ENCODE results near the gene IRS4.

IRS4 gene

DNA sequence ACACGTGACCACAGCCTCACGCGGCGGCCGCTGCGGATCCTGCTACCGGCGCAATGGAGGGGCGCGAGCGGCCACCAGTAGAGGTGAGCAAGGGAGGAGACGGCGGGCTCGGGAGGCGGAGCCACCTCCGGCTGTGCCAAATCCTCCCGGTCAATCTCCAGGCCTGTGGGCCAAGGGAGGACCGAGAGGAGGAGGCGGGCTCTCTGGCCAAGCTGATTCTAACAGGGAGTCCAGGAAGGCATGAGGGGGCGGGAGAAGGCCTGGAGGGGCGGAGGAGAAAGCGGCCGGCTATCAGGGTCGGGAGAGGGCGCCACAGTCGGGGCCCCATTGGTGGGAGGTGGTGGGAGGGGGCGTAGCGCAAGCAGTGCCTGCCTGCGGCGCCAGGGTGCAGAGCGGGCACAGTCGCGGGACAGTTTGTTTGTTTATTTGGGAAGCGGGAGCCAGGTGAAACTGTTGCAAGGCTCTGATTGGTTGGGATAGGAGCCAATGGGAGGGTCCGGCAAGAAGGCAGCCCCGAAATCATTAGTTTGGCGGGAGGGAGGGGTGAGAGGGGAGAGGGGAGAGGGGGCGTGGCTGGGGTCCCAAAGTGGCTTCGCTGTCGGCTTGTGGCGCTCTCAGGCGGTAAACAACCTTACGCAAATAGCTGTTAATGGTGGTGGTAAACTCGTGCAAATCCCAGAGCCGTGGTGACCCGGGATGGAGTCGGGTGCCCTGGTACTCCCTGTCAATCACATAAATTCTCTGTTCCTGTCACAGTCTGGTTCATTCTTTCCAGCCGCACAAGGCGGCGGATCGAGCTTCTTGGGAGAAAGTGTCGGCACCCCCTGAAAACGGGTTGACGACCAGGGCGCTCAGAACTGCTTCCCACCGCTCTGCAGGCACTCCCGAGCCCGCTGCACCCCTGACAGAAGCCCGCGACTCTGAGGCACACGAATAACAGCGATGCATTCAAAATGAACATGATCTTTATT is at the start of gene IRS4:
TSS of gene IRS4 (minus strand) at position 55 of the 971 bp plus-strand sequence.
- DNase-seq (ENCODE audit: low read depth in 2 of 3, low spot score in 1 of 3), result no peak

DNA sequence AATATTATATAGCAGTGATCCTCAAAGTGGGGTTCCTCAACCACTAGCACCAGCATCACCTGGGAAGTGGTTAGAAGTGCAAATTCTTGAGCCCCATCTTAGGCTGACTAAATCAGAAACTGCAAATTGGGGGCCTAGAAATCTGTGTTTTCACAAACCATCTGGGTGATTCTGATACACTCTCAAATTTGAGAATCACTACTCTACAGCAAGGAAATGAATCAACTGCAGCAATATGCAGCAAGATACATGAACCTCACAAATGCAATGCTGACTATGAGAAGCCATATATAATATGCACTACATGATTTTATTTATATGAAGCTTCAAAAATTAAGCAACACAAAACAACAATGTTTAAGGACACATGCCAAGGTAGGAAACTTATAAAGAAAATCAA is 36.2 kb upstream of the IRS4 start:
- DNase-seq (ENCODE audit: low read depth in 2 of 3, low spot score in 1 of 3), result no peak

DNA sequence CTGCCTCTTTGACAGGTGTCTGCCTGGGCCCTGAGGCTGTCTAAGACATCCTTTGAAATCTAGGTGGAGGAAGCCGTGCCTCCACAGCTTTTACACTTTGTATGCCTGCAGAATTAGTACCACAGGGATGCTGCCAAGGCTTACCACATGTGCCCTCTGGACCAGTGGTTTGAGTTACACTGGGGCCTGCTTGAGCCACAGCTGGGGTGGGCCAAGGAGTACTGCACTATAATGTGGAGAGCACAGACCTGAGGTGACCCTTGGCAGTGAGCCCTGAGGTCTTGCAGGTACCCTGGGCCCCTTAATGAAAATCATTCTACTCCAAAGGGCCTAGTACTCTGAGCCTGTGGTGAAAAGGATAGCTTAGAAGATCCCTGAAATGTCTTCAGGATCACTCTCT is 27.2 kb upstream of the IRS4 start:
- no peak for DNase-seq (ENCODE audit: low read depth in 2 of 3, low spot score in 1 of 3)

DNA sequence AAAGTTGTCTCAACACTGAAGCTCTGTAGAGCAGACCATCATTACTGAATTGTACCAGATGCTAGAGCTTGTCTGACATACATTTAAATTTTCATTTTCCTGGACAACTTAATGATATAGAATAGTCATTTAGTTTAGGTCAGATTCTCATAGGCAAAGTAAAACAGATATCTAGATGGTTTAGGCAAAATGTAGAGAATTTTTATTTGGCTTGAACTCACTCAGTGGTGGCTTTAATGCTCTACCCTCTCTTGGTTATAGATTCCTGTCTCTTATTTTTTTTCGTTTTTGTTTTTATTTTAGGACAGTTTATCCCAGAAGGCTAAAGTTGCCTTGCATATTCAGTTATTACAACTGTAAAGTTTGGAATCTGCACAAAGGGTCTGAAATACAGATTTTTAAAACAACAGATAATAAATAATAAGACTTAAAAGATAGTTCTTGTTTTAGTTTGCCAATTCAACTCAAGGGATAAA is 4.0 kb upstream of the IRS4 start:
- DNase-seq (ENCODE audit: low read depth in 2 of 3, low spot score in 1 of 3), result no peak

DNA sequence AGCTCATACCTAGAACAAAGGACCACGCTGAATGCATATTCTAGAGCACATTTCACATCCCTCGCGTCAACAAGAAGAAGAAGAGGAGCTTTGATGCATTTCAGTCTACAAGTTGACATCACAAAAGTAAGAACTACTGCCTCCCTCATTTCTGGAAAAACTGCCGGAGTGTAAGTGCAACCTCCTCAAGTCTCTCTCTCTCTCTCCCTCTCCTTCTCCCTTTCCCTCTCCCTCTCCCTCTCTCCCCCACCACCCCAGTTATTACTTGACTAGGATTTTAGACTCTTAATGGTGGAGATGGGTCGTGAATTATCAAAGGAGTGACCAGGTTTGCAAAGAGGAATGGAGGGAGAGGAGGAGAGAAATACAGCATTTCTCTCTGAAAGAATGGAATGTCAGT is 1.4 kb upstream of the IRS4 start:
- no peak for DNase-seq (ENCODE audit: low read depth in 2 of 3, low spot score in 1 of 3)

DNA sequence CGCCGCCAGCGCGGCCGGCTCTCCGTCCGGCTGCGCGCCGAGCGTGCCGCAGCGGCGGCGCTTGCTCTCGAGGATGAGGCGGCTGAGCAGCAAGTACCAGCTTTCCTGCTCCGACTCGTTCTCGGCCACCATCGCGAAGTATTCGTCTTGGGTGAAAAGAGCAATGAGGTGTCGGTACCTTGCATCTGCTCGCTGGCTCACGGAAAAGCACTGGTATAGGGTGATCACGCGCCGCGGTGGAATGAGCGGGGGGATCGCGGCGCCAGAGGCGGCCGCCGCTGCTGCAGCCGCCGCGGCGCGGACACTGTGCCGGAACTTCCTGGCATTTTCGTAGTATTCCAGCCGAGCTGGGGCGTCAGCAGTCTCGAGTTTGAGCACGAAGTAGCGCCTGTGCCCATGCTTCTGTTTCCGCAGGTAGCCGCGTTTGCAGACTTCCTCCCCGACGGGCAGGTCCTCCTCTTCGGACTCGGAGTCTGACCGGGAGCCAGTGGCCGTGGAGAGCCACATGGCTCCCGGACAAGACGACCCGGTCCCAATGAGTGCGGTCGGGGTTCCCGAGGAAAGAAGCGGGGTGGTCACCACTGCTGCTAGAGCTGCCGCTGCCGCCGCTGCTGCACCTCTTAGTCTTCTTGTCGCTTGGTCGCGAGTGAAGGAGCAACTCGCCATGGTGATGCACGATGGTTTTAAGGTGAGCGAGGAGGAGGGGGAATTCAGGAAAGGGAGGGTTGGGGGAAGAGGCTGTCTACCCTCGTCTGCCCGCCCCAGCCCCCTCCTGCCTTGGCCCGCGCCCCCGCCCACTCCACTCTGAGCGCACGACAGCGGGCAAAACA is 469 bp downstream of the IRS4 start:
- no peak for DNase-seq (ENCODE audit: low read depth in 2 of 3, low spot score in 1 of 3)

DNA sequence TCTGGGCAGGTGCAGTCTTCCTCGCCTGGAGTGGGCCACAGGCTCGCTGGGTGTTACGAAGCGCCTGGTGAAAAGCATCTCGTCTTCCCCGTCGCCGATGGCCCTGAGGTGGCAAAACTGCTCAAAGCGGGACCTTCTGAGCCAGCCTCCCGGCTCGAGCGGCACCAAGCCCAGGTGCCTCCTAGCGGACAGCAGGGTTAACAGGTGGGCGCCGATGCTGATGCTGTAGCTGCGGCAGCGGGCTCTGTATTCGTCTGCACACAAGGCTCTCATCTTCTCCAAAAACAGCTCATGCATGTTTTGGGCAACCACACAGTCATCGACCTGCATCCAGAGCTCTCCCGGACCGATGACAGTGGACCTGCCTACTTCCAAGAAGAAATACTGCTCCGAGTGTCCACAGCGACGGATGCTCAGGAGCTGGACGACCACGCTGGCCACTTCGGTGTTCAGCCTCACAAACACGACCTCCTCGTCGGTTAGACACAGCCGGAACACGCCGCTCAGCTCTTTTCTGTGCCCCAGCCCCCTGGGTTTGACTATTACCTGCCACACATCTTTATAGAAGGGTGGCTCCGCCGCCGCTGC is 1.2 kb downstream of the IRS4 start:
- no peak for DNase-seq (ENCODE audit: low read depth in 2 of 3, low spot score in 1 of 3)

DNA sequence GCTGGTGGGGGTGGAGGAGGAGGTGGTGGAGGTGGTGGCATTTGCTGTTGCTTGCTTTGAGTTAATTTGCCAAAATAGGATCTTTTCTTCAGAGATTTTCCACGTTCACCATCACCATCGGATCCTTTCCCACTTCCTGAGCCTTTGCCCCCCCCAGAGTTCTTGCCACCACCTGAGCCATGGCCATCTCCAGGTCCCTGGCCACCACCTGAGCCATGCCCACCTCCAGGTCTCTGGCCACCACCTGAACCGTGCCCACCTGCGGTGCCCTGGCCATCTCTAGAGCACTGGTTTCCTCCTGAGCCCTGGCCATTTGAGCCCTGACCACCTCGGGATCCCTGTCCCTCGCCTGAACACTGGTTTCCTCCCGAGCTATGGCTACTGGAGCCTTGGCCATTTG is 1.9 kb downstream of the IRS4 start:
- no peak for DNase-seq (ENCODE audit: low read depth in 2 of 3, low spot score in 1 of 3)

DNA sequence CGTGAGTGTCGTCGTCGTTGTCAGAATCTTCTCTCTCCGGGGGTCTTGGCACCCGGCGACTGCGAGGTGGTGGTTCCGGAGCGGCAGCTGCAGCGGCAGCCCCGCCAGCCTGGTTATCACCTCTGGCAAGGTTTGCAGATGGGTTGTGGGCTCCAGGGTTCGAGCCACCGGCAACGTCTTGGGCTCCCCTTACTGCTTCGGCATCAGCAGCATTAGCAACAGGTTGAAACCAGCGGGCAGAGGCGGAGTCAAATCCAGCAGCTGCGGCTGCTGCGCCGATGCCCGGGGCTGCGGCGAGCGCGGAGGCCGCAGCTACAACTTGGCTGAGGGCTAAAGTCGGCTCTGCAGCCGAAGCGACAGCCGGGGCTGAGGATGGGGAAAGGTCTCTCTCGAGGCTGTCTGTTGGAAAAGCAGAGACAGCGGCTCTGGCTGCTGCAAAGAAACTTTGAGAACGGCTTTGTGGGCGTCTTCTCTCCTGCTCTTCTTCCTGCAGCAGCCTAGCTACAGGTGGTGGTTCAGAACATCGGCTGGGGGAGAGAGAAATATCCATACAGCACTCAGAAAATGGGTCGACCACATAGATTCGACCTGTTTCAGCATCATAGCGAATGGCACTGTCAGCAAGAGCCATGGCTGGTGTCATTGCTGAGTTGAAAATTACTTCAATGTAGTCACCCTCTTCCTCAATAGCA is 3.6 kb downstream of the IRS4 start:
- DNase-seq (ENCODE audit: low read depth in 2 of 3, low spot score in 1 of 3), result no peak

DNA sequence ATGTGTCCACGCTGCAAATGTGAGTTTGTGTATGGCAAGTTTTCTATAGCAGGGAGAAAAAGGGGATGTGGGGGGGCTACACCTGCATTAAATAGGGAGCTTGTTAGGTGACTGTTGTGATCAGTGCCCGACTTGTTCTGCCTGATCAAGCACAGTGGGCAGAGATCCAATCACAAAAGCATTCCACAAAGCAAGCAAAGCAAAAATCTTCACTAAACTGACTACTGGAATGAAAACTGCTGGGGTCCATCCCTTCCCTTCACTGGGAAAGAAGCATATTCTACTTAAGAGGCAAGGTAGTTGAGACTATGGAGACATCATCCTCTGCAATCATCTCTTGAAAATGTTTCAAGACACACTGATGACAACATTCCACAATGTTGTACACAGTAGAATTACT is 5.2 kb downstream of the IRS4 start:
- DNase-seq (ENCODE audit: low read depth in 2 of 3, low spot score in 1 of 3), result no peak

DNA sequence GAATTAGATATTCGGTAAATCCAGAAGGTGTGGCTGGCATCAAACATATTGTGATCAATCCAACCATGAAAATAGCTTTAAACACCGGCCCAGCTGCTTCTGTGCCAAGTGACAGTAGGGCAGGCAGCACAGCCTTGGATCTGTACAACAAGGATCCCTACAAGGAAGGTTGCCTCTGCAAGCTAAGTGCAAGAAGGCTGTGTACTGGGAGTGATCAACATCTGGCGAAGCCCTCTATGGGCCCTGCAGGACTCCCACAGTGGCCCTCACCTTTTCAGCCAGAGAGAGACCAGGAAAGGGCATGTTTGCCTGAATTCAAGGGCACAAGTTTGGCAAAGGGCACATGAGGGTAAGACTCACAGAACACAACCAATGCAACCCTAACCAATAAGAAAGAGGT is 9.6 kb downstream of the IRS4 start:
- no peak for DNase-seq (ENCODE audit: low read depth in 2 of 3, low spot score in 1 of 3)

DNA sequence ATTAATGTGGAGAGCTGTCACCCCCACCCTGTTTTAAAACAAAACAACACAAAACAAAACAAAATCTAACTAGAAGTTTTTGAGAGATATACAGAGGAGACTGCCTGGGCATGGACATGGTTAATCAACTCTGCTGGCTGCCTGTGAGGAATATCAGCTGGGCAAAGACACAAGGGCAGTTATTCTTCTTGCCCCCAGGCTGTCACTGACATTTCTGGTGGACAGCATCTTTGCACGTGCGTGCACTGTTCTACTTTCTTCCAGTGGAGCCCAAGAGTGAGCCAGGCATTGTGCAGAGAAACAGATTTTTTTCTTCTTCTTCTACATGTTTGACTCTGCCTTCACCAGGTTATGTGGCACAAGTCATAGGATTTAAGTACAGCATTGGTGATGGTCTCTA is 13.8 kb downstream of the IRS4 start:
- DNase-seq (ENCODE audit: low read depth in 2 of 3, low spot score in 1 of 3), result no peak

DNA sequence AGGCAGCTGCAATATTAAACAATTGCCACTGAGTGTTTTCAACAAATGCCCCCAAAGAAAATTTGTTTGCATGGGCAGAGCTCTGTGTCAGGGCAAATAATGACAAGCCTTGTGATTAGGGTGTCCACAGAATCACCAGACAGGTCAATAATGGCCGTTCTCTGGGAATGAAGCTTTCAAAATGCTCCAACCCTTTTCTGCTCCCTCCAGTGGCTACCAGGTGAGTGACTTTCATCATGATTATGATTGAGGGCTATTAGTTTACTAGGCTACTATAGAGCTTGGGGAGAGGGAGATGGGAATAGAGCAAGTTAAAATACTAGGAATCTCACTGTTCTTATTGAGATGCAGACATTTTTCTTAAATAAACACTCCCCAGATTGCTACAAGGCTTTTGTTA is 23.5 kb downstream of the IRS4 start:
- no peak for DNase-seq (ENCODE audit: low read depth in 2 of 3, low spot score in 1 of 3)

DNA sequence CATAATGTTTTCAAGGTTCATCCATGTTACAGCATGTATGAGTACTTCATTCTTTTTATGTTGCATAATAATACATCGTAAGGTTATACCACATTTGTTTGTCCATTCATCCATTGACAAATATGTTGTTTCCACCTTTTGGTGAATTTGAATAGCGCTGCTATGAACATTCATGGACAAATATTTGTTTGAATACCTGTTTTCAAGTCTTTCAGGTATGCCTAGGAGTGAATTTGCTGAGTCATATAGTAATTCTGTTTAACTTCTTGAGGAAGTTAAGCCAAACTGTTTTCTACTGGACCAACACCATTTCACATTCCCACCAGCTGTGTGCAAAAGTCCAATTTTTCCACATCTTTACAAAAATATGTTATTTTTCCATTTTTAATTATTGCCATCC is 31.5 kb downstream of the IRS4 start:
- no peak for DNase-seq (ENCODE audit: low read depth in 2 of 3, low spot score in 1 of 3)

DNA sequence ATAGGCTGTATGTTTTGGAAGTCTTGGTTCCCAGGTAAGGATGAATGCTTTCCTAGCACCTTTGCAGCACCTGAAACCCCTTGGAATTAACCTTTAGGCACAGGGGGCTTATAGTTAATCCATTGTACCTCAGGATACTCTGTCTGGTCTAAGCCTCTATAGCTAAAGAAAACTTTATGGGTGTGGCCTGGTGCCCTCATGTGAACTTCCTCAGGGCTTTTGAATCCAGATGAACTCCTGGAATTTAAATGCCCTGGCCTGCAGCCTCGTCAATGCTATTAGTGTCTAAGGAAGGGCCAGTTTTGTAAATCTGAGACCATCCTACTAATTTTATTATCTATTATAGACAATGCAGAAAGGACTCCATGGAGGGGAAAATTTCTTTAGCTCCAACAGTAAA is 33.8 kb downstream of the IRS4 start:
- no peak for DNase-seq (ENCODE audit: low read depth in 2 of 3, low spot score in 1 of 3)

DNA sequence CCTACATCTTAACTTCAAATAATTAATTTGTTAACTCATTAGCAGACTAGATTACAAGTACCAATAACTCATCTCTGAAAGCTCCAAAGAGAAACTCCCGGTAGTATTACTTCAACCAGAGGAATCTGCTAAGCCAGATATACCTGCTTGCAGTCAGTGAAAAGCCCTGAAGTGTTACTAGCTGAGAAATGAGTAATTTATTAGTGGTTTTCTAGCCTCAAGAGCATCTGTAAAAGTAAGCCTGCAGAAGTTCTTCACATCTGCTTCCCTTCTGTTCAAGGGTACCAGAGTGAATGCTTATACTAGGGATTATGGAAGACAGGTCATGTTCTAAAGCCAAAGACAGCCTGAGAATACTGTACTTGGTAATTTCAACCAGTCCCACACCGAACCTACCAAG is 34.7 kb downstream of the IRS4 start:
- DNase-seq (ENCODE audit: low read depth in 2 of 3, low spot score in 1 of 3), result no peak

DNA sequence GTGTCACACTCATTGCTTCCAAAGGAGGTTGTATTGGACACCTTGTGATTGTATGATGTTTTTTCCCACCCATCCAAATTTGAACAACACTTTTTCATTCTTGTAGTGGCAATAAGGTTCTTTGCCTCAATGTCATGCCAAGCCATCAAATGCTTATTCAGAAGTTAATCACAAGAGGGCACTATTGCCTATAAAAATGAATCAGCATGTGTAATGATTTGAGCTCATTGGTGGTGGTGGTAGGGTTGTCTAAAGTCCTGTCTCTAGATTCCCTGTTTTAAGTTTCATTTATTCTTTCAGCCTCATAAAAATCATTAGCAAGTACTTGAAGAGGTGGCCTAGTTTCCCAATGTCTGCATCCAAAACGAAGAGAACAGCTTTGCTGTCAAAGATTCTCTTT is 37.0 kb downstream of the IRS4 start:
- no peak for DNase-seq (ENCODE audit: low read depth in 2 of 3, low spot score in 1 of 3)

DNA sequence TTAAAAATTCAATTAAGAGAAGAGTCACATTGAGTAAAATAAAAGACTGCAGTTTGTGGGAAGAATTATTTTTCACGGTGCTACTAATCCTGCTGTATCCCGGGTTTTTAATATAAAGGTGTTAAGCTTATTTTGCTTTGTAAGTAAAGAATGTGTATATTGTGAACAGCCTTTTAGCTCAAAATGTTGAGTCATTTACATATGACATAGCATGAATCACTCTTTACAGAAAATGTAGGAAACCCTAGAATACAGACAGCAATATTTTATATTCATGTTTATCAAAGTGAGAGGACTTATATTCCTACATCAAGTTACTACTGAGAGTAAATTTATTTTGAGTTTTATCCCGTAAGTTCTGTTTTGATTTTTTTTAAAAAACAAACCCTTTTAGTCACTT is 39.7 kb downstream of the IRS4 start:
- no peak for DNase-seq (ENCODE audit: low read depth in 2 of 3, low spot score in 1 of 3)

Measured in stimulated activated CD4-positive, alpha-beta T cell treated with anti-CD3 and anti-CD28 coated beads, Interleukin-12 subunit alpha, Interleukin-12 subunit beta, amount 100 ng/mL, for 48 hours (primary cell).